Smooth muscle cell (in vitro differentiated cells): ENCODE data around the gene COMT. TPM values are rescaled to one million over a fixed set of nuclear protein-coding genes. Genes with fewer than 3 reads are reported as not detected.

Source experiments
- DNase-seq: peaks from one replicate; lab custom pipeline; 2025; ENCODE audit not compliant: unreplicated experiment; lab: John Stamatoyannopoulos, UW
- H2AFZ ChIP-seq: fragments of 200-600 bp; sonication (generic); 2 replicates; pipeline ENCODE4 v1.6.0; 2016; ENCODE audit warnings: antibody characterized with exemption, low read depth, mild to moderate bottlenecking
- H3F3A ChIP-seq: fragments of 200-600 bp; sonication (generic); 2 replicates; pipeline ENCODE4 v1.6.0; 2017; ENCODE audit warnings: antibody characterized with exemption, low read depth
- H3K27ac ChIP-seq: fragments of 200-600 bp; sonication (generic); 2 replicates; pipeline ENCODE4 v1.5.1; 2016; ENCODE audit warnings: low read depth, mild to moderate bottlenecking
- H3K27me3 ChIP-seq: fragments of 200-600 bp; sonication (generic); 2 replicates; pipeline ENCODE4 v1.6.1; 2016; ENCODE audit warnings: low read depth, mild to moderate bottlenecking
- H3K36me3 ChIP-seq: fragments of 200-600 bp; sonication (generic); 2 replicates; pipeline ENCODE4 v1.5.1; 2016; ENCODE audit warnings: low read depth
- H3K4me1 ChIP-seq: fragments of 200-600 bp; sonication (generic); 2 replicates; pipeline ENCODE4 v1.5.1; 2016; ENCODE audit warnings: low read depth
- H3K4me2 ChIP-seq: fragments of 200-600 bp; sonication (generic); 2 replicates; pipeline ENCODE4 v1.6.0; 2016; ENCODE audit warnings: mild to moderate bottlenecking
- H3K4me3 ChIP-seq: fragments of 200-600 bp; sonication (generic); 2 replicates; pipeline ENCODE4 v1.5.1; 2016; ENCODE audit warnings: mild to moderate bottlenecking
- H3K79me2 ChIP-seq: fragments of 200-600 bp; sonication (generic); 2 replicates; pipeline ENCODE4 v1.6.0; 2016; ENCODE audit warnings: low read depth, mild to moderate bottlenecking
- H3K9ac ChIP-seq: fragments of 200-600 bp; sonication (generic); 2 replicates; pipeline ENCODE4 v1.6.0; 2016; ENCODE audit warnings: low read depth
- H3K9me3 ChIP-seq: fragments of 200-600 bp; sonication (generic); replicated peaks from 2 replicates; pipeline ENCODE4 v1.5.1; 2016; ENCODE audit warnings: low read depth
- H4K20me1 ChIP-seq: fragments of 200-600 bp; sonication (generic); 2 replicates; pipeline ENCODE4 v1.6.0; 2016; ENCODE audit warnings: low read depth
- WGBS: methylation state at CpG from one replicate; pipeline ENCODE4 v1.1.7; 2016; ENCODE audit warnings: low lambda C conversion rate; 5-methylcytosine and 5-hydroxymethylcytosine counted together
- polyA plus RNA-seq: library from polyadenylated mRNA; unstranded; fragments of >200 nt; fragmentation: Nextera tagmentation; extraction: Ambion mirVana; gene quantifications from 2 replicates; pipeline ENCODE4 v1.2.1, GENCODE V29; 2016
- total RNA-seq: library from RNA; depleted of rRNA; stranded (reverse); fragments of >200 nt; gene quantifications from 2 replicates; pipeline ENCODE4 v1.2.3, GENCODE V29; 2014
- TF ChIP-seq, protein P1 (sequence below): fragments of 200-600 bp; sonication (generic); IDR thresholded peaks from 2 replicates; pipeline ENCODE4 v1.5.1; 2017; ENCODE audit warnings: borderline replicate concordance, mild to moderate bottlenecking, antibody characterized with exemption; ENCODE audit not compliant: insufficient read depth, poor library complexity, severe bottlenecking

The COMT gene
- total and polyA plus RNA-seq, 2 experiments from 2014 or later: 4.1 to 6.2 TPM

GRCh38 chr22:19977296-19978243 lies 36.0 kb downstream of the COMT start:
- peaks cover 6% of the 10 kb centered on the region for H3K4me1 ChIP-seq

GRCh38 chr22:19978748-19979147 lies 37.2 kb downstream of the COMT start:
- Histone ChIP-seq H3K4me2 (no peak overlapping the region), H3K4me3 (no peak overlapping the region), H3K4me1 (peaks cover 6% of the 10 kb centered on the region), H3F3A (no peaks in the 10 kb centered on the region), H3K36me3 (no peaks in the 10 kb centered on the region), H3K79me2 (no peaks in the 10 kb centered on the region), H2AFZ (no peak overlapping the region), H3K27me3 (no peaks in the 10 kb centered on the region), H3K27ac (no peak overlapping the region), H3K9ac (no peak overlapping the region), H3K9me3 (no peaks in the 10 kb centered on the region), H4K20me1 (no peaks in the 10 kb centered on the region)
- DNase-seq: no peak
- TF ChIP-seq, protein P1, sequence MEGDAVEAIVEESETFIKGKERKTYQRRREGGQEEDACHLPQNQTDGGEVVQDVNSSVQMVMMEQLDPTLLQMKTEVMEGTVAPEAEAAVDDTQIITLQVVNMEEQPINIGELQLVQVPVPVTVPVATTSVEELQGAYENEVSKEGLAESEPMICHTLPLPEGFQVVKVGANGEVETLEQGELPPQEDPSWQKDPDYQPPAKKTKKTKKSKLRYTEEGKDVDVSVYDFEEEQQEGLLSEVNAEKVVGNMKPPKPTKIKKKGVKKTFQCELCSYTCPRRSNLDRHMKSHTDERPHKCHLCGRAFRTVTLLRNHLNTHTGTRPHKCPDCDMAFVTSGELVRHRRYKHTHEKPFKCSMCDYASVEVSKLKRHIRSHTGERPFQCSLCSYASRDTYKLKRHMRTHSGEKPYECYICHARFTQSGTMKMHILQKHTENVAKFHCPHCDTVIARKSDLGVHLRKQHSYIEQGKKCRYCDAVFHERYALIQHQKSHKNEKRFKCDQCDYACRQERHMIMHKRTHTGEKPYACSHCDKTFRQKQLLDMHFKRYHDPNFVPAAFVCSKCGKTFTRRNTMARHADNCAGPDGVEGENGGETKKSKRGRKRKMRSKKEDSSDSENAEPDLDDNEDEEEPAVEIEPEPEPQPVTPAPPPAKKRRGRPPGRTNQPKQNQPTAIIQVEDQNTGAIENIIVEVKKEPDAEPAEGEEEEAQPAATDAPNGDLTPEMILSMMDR: no peak
- WGBS: 96% methylated on average over 17 of the region's 17 CpGs

More at GRCh38 chr22:19977296-19978243, 36.0 kb downstream of the COMT start:
- Histone ChIP-seq H3K27ac (no peak overlapping the region), H2AFZ (no peak overlapping the region), H4K20me1 (no peaks in the 10 kb centered on the region), H3K79me2 (no peaks in the 10 kb centered on the region), H3K27me3 (no peaks in the 10 kb centered on the region), H3K9ac (no peak overlapping the region), H3F3A (no peaks in the 10 kb centered on the region), H3K9me3 (no peaks in the 10 kb centered on the region), H3K4me3 (no peak overlapping the region), H3K36me3 (no peaks in the 10 kb centered on the region), H3K4me2 (no peak overlapping the region)
- DNase-seq: no peak
- TF ChIP-seq, protein P1: no peak
- WGBS: 92% methylated on average over 29 of the region's 32 CpGs

- Histone ChIP-seq H3F3A (no peaks in the 10 kb centered on the region), H4K20me1 (no peaks in the 10 kb centered on the region), H3K4me3 (no peak overlapping the region), H3K9ac (no peak overlapping the region), H3K79me2 (no peaks in the 10 kb centered on the region), H3K9me3 (no peaks in the 10 kb centered on the region), H2AFZ (no peak overlapping the region), H3K4me1 (peaks cover 3% of the 10 kb centered on the region), H3K27ac (no peak overlapping the region), H3K27me3 (no peaks in the 10 kb centered on the region), H3K4me2 (no peak overlapping the region), H3K36me3 (no peaks in the 10 kb centered on the region)
- 97% methylated on average over 42 of the region's 52 CpGs for WGBS
- no peak for DNase-seq
- TF ChIP-seq, protein P1: no peak
Observed at GRCh38 chr22:19979712-19980493, 38.3 kb downstream of the COMT start.
